MM.1S (cell line): ENCODE results near the gene SLC38A3.

Experiments
- DNase-seq: peaks from one replicate; pipeline ENCODE4 v3.0.0-alpha.2; 2015
- H2AFZ ChIP-seq: fragments of 300-600 bp; sonication (generic); 2 replicates; pipeline ENCODE4 v1.6.0; 2016; ENCODE audit warnings: antibody characterized with exemption, low read length
- H3F3A ChIP-seq: fragments of 300-600 bp; sonication (generic); 2 replicates; pipeline ENCODE4 v1.6.1; 2016; ENCODE audit warnings: mild to moderate bottlenecking, antibody characterized with exemption, low read length, moderate library complexity, mixed read lengths; ENCODE audit not compliant: insufficient read depth
- H3K27ac ChIP-seq: fragments of 300-600 bp; sonication (generic); 2 replicates; pipeline ENCODE4 v1.5.1; 2016; ENCODE audit warnings: mild to moderate bottlenecking, low read length
- H3K27me3 ChIP-seq: fragments of 300-600 bp; sonication (generic); replicated peaks from 2 replicates; pipeline ENCODE4 v1.6.0; 2016; ENCODE audit warnings: low read length; ENCODE audit not compliant: insufficient read depth
- H3K36me3 ChIP-seq: fragments of 300-600 bp; sonication (generic); replicated peaks from 2 replicates; pipeline ENCODE4 v1.6.1; 2016; ENCODE audit warnings: mild to moderate bottlenecking, low read length, mixed read lengths; ENCODE audit not compliant: insufficient read depth
- H3K4me1 ChIP-seq: fragments of 300-600 bp; sonication (generic); 2 replicates; pipeline ENCODE4 v1.6.1; 2016; ENCODE audit warnings: low read length, mixed read lengths
- H3K4me2 ChIP-seq: fragments of 300-600 bp; sonication (generic); 2 replicates; pipeline ENCODE4 v1.6.0; 2016; ENCODE audit warnings: low read depth, low read length
- H3K4me3 ChIP-seq: fragments of 300-600 bp; sonication (generic); 2 replicates; pipeline ENCODE4 v1.5.1; 2016; ENCODE audit warnings: low read length, mixed read lengths
- H3K79me2 ChIP-seq: fragments of 300-600 bp; sonication (generic); 2 replicates; pipeline ENCODE4 v1.6.1; 2016; ENCODE audit warnings: mixed run types, low read length, mixed read lengths
- H3K9ac ChIP-seq: fragments of 300-600 bp; sonication (generic); 2 replicates; pipeline ENCODE4 v1.6.1; 2016; ENCODE audit warnings: low read length, mixed read lengths
- H3K9me2 ChIP-seq: fragments of 300-600 bp; sonication (generic); replicated peaks from 2 replicates; pipeline ENCODE4 v1.6.1; 2016; ENCODE audit warnings: mild to moderate bottlenecking, low read length, mixed read lengths; ENCODE audit not compliant: insufficient read depth
- H3K9me3 ChIP-seq: fragments of 300-600 bp; sonication (generic); replicated peaks from 2 replicates; pipeline ENCODE4 v1.6.1; 2016; ENCODE audit warnings: mild to moderate bottlenecking, low read length, mixed read lengths; ENCODE audit not compliant: insufficient read depth
- H4K20me1 ChIP-seq: fragments of 300-600 bp; sonication (generic); 2 replicates; pipeline ENCODE4 v1.6.1; 2016; ENCODE audit warnings: mild to moderate bottlenecking, low read length, moderate library complexity, mixed read lengths; ENCODE audit not compliant: insufficient read depth
- EZH2 ChIP-seq: fragments of 300-600 bp; sonication (generic); optimal IDR thresholded peaks from 2 replicates; pipeline ENCODE3; 2017; ENCODE audit warnings: low read depth, mild to moderate bottlenecking, antibody characterized with exemption, low read length, mixed read lengths
- EZH2phosphoT487 ChIP-seq: fragments of 300-600 bp; sonication (generic); IDR thresholded peaks from 2 replicates; pipeline ENCODE4 v1.6.1; 2018; ENCODE audit warnings: antibody characterized with exemption, low read length
- TF ChIP-seq, protein P1 (sequence below): fragments of 300-600 bp; sonication (generic); IDR thresholded peaks from 2 replicates; pipeline ENCODE4 v1.5.1; 2016; ENCODE audit warnings: antibody characterized with exemption, low read length, mixed read lengths

Gene SLC38A3

DNA sequence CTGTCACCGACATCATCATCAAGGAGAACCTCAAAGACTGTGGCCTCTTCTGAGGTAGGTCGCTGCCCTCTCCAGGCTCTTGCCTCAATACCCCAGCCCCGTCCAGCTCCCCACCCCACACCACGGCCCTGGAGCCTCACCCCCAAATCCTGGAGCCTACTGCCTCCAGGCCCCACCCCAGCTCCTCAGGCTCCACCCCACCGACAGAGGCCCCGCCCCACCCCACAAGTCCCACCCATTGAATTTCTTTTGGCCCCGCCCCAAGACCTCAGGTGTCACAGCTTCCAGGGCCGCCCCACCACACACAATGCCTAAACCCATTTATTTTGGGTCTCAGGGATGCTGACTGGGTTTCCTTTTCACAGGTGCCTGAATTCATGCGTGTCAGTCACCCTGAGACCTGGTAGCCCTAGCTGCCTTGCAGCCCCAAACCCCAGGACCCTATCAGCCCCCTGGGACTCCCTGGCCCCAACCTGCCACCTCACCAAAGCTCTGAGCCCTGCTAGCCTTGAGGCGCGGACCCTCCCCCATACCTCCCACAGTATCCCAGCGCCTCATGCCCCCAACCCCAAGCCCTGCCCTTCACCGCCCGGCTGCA is 10.1 kb upstream of the SLC38A3 start:
- H3F3A ChIP-seq: no peaks in the 10 kb centered on the region
- H3K4me2 ChIP-seq: no peak overlapping the region
- H3K27me3 ChIP-seq: peaks cover 79% of the 10 kb centered on the region
- no peak overlapping the region for H3K27ac ChIP-seq
- no peaks in the 10 kb centered on the region for H3K79me2 ChIP-seq
- no peaks in the 10 kb centered on the region for H3K4me1 ChIP-seq
- TF ChIP-seq EZH2 (no peak), EZH2phosphoT487 (no peak)
- TF ChIP-seq, protein P1, sequence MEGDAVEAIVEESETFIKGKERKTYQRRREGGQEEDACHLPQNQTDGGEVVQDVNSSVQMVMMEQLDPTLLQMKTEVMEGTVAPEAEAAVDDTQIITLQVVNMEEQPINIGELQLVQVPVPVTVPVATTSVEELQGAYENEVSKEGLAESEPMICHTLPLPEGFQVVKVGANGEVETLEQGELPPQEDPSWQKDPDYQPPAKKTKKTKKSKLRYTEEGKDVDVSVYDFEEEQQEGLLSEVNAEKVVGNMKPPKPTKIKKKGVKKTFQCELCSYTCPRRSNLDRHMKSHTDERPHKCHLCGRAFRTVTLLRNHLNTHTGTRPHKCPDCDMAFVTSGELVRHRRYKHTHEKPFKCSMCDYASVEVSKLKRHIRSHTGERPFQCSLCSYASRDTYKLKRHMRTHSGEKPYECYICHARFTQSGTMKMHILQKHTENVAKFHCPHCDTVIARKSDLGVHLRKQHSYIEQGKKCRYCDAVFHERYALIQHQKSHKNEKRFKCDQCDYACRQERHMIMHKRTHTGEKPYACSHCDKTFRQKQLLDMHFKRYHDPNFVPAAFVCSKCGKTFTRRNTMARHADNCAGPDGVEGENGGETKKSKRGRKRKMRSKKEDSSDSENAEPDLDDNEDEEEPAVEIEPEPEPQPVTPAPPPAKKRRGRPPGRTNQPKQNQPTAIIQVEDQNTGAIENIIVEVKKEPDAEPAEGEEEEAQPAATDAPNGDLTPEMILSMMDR: no peak
- H3K9ac ChIP-seq: no peak overlapping the region
- DNase-seq: no peak
- no peaks in the 10 kb centered on the region for H3K9me3 ChIP-seq
- H2AFZ ChIP-seq: no peak overlapping the region
- no peaks in the 10 kb centered on the region for H3K9me2 ChIP-seq
- no peaks in the 10 kb centered on the region for H3K36me3 ChIP-seq
- H3K4me3 ChIP-seq: no peak overlapping the region
- H4K20me1 ChIP-seq: no peaks in the 10 kb centered on the region

DNA sequence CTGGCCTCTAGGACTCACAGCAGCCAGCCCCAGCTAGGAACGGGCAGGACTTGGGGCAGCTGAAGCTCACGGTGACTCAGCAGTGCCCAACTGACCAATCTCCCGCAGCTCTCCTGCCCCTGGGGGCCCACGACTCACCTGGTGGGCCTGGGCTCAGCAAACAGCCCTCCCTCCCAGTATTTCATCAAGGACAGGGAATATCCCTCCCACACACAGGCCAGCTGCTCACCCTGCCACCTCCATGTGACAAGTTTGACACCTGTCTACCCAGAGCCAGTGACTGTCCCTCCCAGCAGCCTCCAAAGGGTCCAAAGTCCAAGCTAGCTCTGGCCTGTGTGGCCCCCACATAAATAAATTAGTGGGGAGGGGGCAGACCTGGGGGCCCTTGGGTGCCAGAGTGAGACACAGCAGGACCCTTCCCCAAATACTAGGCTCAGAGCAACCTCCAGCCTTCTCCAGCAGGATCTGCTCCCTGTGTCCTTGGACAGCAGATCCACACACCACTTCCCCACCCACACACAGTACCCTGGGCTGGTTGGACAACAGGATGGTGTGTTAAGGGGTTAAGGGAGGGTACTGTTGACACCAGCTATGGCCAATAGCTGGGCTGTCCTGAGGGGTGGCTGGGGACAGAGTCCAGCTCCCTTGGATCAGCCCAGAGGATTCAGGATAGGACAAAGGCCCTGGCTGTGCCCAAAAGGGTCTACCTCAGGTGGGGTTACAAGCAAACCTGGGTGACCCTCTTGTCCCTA is 9.4 kb upstream of the SLC38A3 start:
- Histone ChIP-seq H3K9me3 (no peaks in the 10 kb centered on the region), H3K27ac (no peak overlapping the region), H3K4me2 (no peak overlapping the region), H3K79me2 (no peaks in the 10 kb centered on the region), H3K9ac (no peak overlapping the region), H3K4me1 (no peaks in the 10 kb centered on the region), H3K9me2 (no peaks in the 10 kb centered on the region), H3K4me3 (no peak overlapping the region), H3K36me3 (no peaks in the 10 kb centered on the region), H4K20me1 (no peaks in the 10 kb centered on the region), H2AFZ (no peak overlapping the region), H3K27me3 (peaks cover 81% of the 10 kb centered on the region), H3F3A (no peaks in the 10 kb centered on the region)
- TF ChIP-seq EZH2phosphoT487 (no peak), EZH2 (no peak)
- TF ChIP-seq, protein P1: no peak
- DNase-seq: no peak

DNA sequence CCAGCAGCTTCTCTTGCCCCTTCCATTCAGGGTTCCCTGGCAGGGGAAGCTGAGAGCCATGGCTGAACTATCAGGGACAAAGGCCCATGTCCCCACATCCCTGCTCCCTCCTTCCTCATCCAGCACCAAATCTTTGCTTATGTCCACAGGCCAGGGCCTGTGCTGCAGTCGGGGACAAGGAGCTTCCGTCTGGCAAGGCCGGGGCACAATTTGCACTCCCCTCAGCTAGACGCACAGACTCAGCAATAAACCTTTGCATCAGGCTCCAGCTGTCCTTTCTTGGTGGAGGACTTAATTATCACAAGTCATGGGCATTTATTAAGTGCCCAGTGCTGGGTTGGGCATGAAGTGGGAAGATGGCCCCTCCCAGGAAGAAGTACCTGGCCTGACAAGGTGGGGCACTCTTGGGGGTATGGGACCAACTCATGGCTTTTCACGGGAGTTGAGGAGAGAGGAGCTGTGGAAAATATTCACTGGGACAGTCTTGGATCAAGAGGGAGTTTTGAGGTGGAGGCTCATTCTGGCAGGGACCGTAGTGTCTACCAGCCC is 8.7 kb upstream of the SLC38A3 start:
- H3K27ac ChIP-seq: no peak overlapping the region
- no peaks in the 10 kb centered on the region for H3K79me2 ChIP-seq
- H3K27me3 ChIP-seq: peaks cover 82% of the 10 kb centered on the region
- H3K9me2 ChIP-seq: no peaks in the 10 kb centered on the region
- no peak overlapping the region for H3K9ac ChIP-seq
- H3K4me2 ChIP-seq: no peak overlapping the region
- no peaks in the 10 kb centered on the region for H3F3A ChIP-seq
- H4K20me1 ChIP-seq: no peaks in the 10 kb centered on the region
- no peak for DNase-seq
- no peaks in the 10 kb centered on the region for H3K4me1 ChIP-seq
- H3K36me3 ChIP-seq: no peaks in the 10 kb centered on the region
- TF ChIP-seq, protein P1: no peak
- TF ChIP-seq EZH2phosphoT487 (no peak), EZH2 (no peak)
- H3K9me3 ChIP-seq: no peaks in the 10 kb centered on the region
- H3K4me3 ChIP-seq: no peak overlapping the region
- no peak overlapping the region for H2AFZ ChIP-seq
